Dendritic cell treated with granulocyte-macrophage colony-stimulating factor and Interleukin-4, amounts not matched to agents 40 ng/mL and 50 ng/mL, for 4 days (primary cell): ENCODE data around the gene HDAC10.

Source experiments
- H3K27ac Mint-ChIP-seq: one replicate; pipeline ENCODE4 v1.8.0; 2022; ENCODE audit warnings: mild to moderate bottlenecking, mixed read lengths
- H3K27me3 Mint-ChIP-seq: one replicate; pipeline ENCODE4 v1.8.0; 2022; ENCODE audit warnings: mild to moderate bottlenecking, mixed read lengths
- H3K36me3 Mint-ChIP-seq: one replicate; pipeline ENCODE4 v1.8.0; 2022; ENCODE audit warnings: low read depth, mixed read lengths
- H3K4me1 Mint-ChIP-seq: one replicate; pipeline ENCODE4 v1.8.0; 2022; ENCODE audit warnings: low read depth, mixed read lengths
- H3K4me3 Mint-ChIP-seq: one replicate; pipeline ENCODE4 v1.8.0; 2022; ENCODE audit warnings: mild to moderate bottlenecking, moderate library complexity, mixed read lengths
- H3K9me3 Mint-ChIP-seq: one replicate; pipeline ENCODE4 v1.8.0; 2022; ENCODE audit warnings: mixed read lengths
- intact Hi-C: fragments of 100-400 bp; cut with micrococcal nuclease; formaldehyde crosslinking; loops from one replicate; pipeline ENCODE4 v1.15.0; 2022

The HDAC10 gene

DNA sequence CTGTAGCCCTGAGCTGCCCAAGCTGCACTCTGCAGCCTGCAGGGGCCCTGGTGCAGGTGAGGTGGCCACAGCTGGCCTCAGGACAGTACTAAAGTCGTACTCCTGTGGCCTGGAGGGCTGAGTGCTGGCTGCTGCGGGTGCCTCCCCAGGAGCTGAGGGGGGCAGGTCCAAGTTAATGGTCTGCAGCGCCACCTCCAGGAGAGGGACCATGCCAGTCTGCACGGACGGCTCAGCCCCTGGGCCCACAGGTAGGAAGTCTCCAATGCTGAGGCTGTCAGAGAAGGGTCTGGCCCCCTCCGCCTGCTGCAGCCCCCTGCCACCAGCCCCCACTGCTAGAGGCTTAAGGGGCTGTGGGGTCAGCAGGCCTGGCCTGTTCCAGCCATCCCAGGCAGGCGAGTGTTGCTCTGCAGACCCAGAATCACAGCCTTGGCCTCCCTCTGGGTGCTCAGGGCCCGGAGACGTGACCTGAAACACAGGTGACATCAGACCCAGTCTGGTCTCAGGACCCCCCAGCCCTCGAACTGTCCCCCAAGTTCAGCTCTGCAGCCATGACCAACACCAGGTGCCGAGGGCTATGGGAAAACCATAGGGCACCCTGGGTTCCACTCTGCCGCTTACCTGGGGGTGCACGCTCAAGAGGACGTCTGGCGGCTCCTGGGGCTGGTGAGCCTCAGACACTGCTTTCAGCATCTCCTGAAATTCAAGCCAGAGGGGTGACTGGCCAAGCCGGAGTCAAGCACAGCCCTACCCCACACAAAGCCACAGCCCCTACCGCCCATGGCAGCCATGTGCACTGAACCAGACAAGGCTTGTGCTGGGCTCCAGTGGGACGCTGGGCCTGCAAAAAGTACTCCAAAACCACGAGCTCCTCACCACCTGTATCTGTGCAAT, 29.4 kb downstream of the HDAC10 start:
- H3K27me3 Mint-ChIP-seq, result no peaks in the 10 kb centered on the region
- intact Hi-C loops, result no loop called here
- no peak overlapping the region for H3K4me3 Mint-ChIP-seq
- no peaks in the 10 kb centered on the region for H3K9me3 Mint-ChIP-seq
- H3K4me1 Mint-ChIP-seq, result peaks cover 10% of the 10 kb centered on the region
- no peak overlapping the region for H3K27ac Mint-ChIP-seq
- H3K36me3 Mint-ChIP-seq, result peaks cover 99% of the 10 kb centered on the region

DNA sequence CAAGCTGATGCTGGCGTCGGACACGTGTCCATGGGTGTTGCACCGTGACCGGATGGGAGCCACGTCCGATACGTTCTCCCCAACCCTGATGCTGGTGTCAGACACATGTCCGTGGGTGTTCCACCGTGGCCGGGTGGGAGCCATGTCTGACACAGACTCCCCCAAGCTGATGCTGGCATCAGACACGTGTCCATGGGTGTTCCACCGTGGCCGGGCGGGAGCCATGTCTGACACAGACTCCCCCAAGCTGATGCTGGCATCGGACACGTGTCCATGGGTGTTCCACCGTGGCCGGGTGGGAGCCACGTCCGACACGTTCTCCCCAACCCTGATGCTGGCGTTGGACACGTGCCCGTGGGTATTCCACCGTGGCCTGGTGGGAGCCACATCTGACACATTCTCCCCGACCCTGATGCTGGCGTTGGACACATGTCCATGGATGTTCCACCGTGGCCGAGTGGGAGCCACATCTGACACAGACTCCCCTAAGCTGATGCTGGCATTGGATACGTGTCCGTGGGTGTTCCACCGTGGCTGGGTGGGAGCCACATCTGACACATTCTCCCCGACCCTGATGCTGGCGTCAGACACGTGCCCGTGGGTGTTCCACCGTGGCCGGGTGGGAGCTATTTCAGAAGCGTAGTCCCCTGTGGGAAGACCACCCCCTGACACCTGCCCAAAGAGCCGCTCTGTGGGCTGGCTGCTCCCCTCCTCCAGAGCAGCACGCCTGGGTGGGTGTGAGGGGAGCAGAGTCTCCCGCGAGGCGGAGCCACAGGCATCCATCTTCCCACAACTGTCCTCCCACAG, 30.3 kb downstream of the HDAC10 start:
- no peaks in the 10 kb centered on the region for H3K9me3 Mint-ChIP-seq
- peaks cover 99% of the 10 kb centered on the region for H3K36me3 Mint-ChIP-seq
- H3K4me1 Mint-ChIP-seq, result peaks cover 10% of the 10 kb centered on the region
- intact Hi-C loops, result no loop called here
- no peak overlapping the region for H3K4me3 Mint-ChIP-seq
- H3K27ac Mint-ChIP-seq, result no peak overlapping the region
- no peaks in the 10 kb centered on the region for H3K27me3 Mint-ChIP-seq

DNA sequence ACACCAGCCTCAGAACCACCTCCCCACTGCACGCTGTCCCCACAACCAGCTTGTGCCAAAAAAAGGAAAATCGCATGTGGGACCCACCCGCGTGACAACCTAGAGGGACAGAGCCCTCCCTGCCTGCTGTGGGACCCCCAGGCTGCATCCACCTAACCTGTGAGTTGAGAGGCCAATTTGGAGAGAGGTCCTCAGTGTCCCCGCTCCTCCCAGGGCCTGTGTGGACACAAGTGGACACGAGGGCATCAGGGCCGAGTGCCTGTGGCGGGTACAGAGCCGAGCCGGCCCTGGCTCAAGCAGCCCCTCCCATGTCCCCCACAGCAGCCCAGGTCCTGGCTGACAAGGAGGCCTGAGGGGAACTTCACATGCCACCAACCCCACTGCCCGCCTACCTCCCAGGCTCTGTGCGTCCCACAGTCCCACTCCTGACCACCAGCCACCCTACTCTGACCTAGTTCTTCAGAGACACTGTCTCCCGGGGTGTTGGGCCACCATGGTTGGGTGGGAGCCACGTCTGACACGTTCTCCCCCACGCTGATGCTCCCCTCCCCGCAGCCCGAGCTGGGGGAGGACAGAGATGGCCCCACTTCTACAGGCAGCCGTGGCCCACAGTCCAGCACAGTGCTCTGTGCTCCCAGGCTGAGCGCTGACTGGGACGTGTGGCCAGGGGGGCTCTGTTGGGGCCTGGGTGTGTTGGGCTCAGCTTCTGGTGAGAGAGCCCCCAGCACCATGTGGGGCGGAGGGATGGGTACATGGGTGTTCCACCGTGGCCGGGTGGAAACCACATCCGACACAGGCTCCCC, 31.1 kb downstream of the HDAC10 start:
- no peak overlapping the region for H3K27ac Mint-ChIP-seq
- peaks cover 99% of the 10 kb centered on the region for H3K36me3 Mint-ChIP-seq
- no peaks in the 10 kb centered on the region for H3K27me3 Mint-ChIP-seq
- intact Hi-C loops, result no loop called here
- no peaks in the 10 kb centered on the region for H3K9me3 Mint-ChIP-seq
- H3K4me1 Mint-ChIP-seq, result peaks cover 13% of the 10 kb centered on the region
- no peak overlapping the region for H3K4me3 Mint-ChIP-seq

DNA sequence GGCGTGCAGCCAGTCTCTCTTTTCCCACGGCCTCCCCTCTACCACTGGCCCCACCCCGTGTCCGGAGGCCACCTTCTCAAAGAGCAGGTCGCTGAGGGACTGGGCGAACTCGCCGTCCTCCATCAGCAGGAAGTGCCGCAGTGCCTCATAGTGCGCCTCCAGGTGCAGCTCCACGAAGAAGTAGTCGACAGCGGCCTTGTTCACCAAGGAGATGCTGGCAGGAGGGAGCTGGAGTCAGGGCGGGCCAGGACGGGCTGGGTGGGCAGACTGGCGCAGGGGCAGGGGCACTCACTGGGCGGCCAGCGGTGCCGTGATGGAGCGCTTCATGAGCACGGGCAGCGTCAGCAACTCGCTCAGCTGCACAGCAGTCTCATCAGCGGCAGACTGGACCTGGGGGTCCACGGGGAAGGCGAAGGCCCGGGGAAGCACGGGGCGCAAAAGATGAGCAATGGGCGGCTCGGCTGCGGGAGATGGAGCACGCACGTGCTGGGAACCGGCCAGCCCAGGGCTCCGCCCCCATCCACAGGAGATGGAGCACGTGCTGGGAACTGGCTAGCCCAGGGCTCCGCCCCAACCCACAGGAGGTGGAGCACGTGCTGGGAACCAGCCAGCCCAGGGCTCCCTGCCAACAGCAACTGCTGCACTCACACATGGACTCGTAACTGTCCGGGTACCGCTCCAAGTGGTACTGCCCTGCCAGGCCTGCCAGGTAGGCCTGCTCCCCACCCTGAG, 31.9 kb downstream of the HDAC10 start:
- no peak overlapping the region for H3K4me3 Mint-ChIP-seq
- no peaks in the 10 kb centered on the region for H3K9me3 Mint-ChIP-seq
- H3K4me1 Mint-ChIP-seq, result peaks cover 17% of the 10 kb centered on the region
- no peaks in the 10 kb centered on the region for H3K27me3 Mint-ChIP-seq
- H3K36me3 Mint-ChIP-seq, result peaks cover 100% of the 10 kb centered on the region
- intact Hi-C loops, result no loop called here
- H3K27ac Mint-ChIP-seq, result no peak overlapping the region

- Mint-ChIP-seq H3K27me3 (no peaks in the 10 kb centered on the region), H3K36me3 (peaks cover 100% of the 10 kb centered on the region), H3K4me1 (peaks cover 17% of the 10 kb centered on the region), H3K4me3 (no peak overlapping the region), H3K9me3 (no peaks in the 10 kb centered on the region), H3K27ac (no peak overlapping the region)
- intact Hi-C loops, result no loop called here
These were observed 32.7 kb downstream of the HDAC10 start for GRCh38 chr22:50218153-50218995.

DNA sequence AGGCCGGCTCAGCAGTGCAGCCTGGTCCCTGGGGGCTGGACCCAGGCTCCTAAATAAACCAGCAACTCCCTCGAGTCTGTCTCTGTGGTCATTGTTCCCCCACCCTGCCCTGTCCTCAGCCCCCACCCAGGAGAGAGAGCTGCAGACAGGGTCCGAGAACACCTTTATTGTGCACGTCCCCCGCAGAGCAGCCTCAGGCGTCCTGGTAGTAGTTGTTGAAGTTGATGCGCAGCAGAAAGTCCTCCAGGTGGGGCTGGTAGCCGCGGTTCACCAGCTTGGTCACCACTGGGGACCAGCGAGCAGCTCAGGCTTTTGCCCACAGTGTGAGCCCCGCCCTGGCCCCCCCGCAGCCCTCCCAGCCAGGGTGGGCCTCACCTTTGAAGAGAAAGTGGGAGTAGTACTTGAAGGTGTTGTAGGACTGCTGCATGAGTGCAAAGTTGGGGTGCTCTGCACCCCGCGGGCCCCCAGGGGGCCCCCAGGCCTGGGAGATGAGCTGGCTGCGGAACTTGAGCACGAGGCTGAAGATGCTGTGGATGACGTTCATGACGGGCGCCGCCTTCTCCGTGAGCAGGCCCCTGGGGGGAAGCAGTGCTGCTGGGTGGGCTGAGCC, 33.4 kb downstream of the HDAC10 start:
- peaks cover 100% of the 10 kb centered on the region for H3K36me3 Mint-ChIP-seq

GRCh38 chr22:50216684-50217520, 34.2 kb downstream of the HDAC10 start:
- Mint-ChIP-seq H3K27ac (no peak overlapping the region), H3K27me3 (no peaks in the 10 kb centered on the region), H3K4me1 (peaks cover 22% of the 10 kb centered on the region), H3K9me3 (no peaks in the 10 kb centered on the region), H3K4me3 (no peak overlapping the region), H3K36me3 (peaks cover 100% of the 10 kb centered on the region)
- intact Hi-C loops, result no loop called here

More for the DNA sequence above, 33.4 kb downstream of the HDAC10 start:
- peaks cover 21% of the 10 kb centered on the region for H3K4me1 Mint-ChIP-seq
- no peaks in the 10 kb centered on the region for H3K27me3 Mint-ChIP-seq
- H3K27ac Mint-ChIP-seq, result no peak overlapping the region
- H3K9me3 Mint-ChIP-seq, result no peaks in the 10 kb centered on the region
- H3K4me3 Mint-ChIP-seq, result no peak overlapping the region
- intact Hi-C loops, result no loop called here

DNA sequence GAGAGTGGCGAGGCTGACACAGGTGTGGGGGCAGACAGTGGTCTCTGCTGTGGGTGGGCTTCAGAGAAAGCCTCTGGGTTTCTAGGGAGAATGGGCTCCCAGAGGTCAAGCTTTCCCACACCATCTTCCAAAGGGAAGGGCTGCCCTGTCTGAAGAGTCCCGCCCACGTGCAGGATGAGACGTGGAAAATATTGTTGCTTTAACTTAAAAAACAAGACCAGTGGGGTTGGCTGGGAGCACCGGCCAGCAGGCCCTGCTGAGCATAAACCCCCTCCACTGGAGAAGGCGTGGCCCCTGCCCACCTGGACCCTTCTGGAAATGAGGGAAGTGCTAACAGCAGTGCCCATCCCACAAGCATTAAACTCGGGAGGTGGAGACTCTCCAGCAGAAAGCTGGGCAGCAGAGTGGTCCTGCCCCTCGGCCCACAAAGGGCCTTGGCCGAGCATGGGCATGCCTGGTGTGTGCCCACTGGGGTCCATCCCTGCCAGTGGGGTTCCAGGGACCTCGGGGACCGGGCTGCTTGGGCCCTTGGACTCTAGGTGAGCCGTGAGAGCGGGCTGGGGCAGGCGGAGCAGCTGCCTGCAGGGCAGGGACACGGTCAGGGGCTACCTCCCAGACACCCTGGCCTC, 34.9 kb downstream of the HDAC10 start:
- H3K36me3 Mint-ChIP-seq, result peaks cover 98% of the 10 kb centered on the region

DNA sequence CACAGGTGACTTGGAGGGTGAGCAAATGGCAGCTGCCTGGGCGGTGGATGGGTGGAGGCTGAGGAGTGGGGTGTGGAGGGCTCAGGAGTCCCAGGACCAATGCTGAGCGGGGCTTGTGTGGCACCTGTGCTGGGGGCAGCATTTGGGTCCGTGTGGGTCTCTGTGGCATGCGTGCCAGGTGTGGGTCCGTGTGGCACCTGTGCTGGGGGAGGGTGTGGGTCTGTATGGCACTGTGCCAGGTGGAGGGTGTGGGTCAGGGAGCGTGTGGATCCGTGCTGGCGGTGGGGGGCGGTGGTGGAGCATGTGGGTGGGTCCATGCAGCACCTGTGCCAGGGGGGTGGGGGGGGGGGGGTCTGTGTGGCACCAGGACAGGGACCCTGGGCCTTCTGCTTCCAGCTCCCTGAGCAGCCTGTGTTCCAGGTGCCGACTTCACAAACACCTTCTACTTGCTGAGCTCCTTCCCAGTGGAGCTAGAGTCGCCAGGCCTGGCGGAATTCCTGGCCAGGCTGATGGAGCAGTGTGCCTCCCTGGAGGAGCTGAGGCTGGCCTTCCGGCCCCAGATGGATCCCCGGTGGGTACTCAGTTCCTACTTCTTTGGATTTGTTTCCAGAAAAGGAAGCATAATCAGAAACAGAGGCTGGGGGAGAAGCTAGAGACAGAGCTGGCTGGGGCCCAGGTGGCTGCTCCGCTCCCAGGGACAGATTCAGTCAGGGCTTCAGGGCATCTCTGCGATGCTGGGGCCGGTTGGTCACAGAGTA, 35.6 kb downstream of the HDAC10 start:
- no peaks in the 10 kb centered on the region for H3K27me3 Mint-ChIP-seq
- peaks cover 98% of the 10 kb centered on the region for H3K36me3 Mint-ChIP-seq
- H3K9me3 Mint-ChIP-seq, result no peaks in the 10 kb centered on the region
- no peak overlapping the region for H3K27ac Mint-ChIP-seq
- H3K4me1 Mint-ChIP-seq, result peaks cover 22% of the 10 kb centered on the region
- intact Hi-C loops, result no loop called here
- H3K4me3 Mint-ChIP-seq, result no peak overlapping the region

More for the DNA sequence above, 34.9 kb downstream of the HDAC10 start:
- Mint-ChIP-seq H3K4me1 (peaks cover 22% of the 10 kb centered on the region), H3K27me3 (no peaks in the 10 kb centered on the region), H3K9me3 (no peaks in the 10 kb centered on the region), H3K4me3 (no peak overlapping the region), H3K27ac (no peak overlapping the region)
- intact Hi-C loops, result no loop called here

DNA sequence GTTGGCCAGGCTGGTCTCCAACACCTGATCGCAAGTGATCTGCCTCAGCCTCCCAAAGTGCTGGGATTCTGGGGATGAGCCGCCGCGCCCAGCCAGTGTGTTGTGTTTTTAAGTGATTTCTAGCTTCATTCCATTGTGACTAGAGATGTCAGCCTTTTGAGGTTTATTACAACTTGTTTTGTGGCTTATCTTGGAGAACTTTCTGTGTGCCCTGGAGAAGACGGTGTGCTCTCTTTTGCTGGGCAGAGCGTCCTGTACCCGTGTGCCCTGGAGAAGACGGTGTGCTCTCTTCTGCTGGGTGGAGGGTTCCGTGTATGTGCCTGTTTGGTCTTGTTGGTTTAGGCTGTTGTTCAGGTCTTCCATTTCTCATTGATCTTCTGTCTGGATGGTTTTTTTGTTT, 37.8 kb downstream of the HDAC10 start:
- intact Hi-C loops, result no loop called here
- Mint-ChIP-seq H3K27ac (no peak overlapping the region), H3K9me3 (no peaks in the 10 kb centered on the region), H3K4me1 (peaks cover 20% of the 10 kb centered on the region), H3K36me3 (peaks cover 98% of the 10 kb centered on the region), H3K4me3 (no peak overlapping the region), H3K27me3 (no peaks in the 10 kb centered on the region)

- Mint-ChIP-seq H3K36me3 (peaks cover 98% of the 10 kb centered on the region), H3K27ac (no peak overlapping the region), H3K4me1 (peaks cover 36% of the 10 kb centered on the region)
These were observed 39.9 kb downstream of the HDAC10 start for GRCh38 chr22:50211147-50211546.

More at GRCh38 chr22:50211147-50211546, 39.9 kb downstream of the HDAC10 start:
- intact Hi-C loops, result no loop called here
- Mint-ChIP-seq H3K27me3 (no peaks in the 10 kb centered on the region), H3K4me3 (no peak overlapping the region), H3K9me3 (no peaks in the 10 kb centered on the region)
